Tibial artery (tissue), 4 donors: ENCODE data around the gene GOLT1A.

Experiments
- DNase-seq, 2 donors: peaks; one replicate each; pipeline ENCODE4 v3.0.0-alpha.2; 2019
- H3K27ac ChIP-seq, 2 donors: fragments of 200-600 bp; sonication (generic) in 1 of 2; 1 replicate in 1 of 2; 2 replicates in 1 of 2; pipeline ENCODE4 v1.5.1; 2018 to 2019; ENCODE audit warnings: mild to moderate bottlenecking in 1 of 2
- H3K27me3 ChIP-seq, 2 donors: fragments of 200-600 bp; sonication (generic) in 1 of 2; one replicate each; pipeline versions ENCODE4 v1.5.1 to v1.6.0; 2016 to 2019
- H3K36me3 ChIP-seq, 3 donors: fragments of 200-600 bp; sonication (generic) in 2 of 3; one replicate each; pipeline ENCODE4 v1.5.1; 2016 to 2019; ENCODE audit warnings: mild to moderate bottlenecking in 2 of 3
- H3K4me1 ChIP-seq, 4 donors: fragments of 200-600 bp; sonication (generic) in 2 of 4; 1 replicate in 3 of 4; 2 replicates in 1 of 4; pipeline ENCODE4 v1.5.1; 2016 to 2019
- H3K4me3 ChIP-seq, 2 donors: fragments of 200-600 bp; sonication (generic) in 1 of 2; 1 replicate in 1 of 2; 2 replicates in 1 of 2; pipeline ENCODE4 v1.5.1; 2018 to 2019; ENCODE audit warnings: mild to moderate bottlenecking in 2 of 2
- H3K9me3 ChIP-seq, 3 donors: fragments of 200-600 bp; sonication (generic) in 1 of 3; one replicate each; pipeline ENCODE4 v1.5.1; 2016 to 2019
- CTCF ChIP-seq, 2 experiments: fragments of 200-600 bp in 1 of 2; fragments of 450-650 bp in 1 of 2; IDR thresholded peaks; one replicate each; pipeline ENCODE4 v1.5.1; 2017 to 2019; ENCODE audit warnings: antibody characterized with exemption in 2 of 2, mild to moderate bottlenecking in 1 of 2, moderate library complexity in 1 of 2
- intact Hi-C: fragments of 100-400 bp; cut with DNase I; formaldehyde crosslinking; loops from one replicate; pipeline ENCODE4 v1.15.0; 2023; ENCODE audit warnings: low total_unique reads

GOLT1A gene

GRCh38 chr1:204205486-204205885, 8.3 kb downstream of the GOLT1A start:
- H3K4me1 ChIP-seq: peaks cover 0 to 5% (median 2%) of the 10 kb centered on the region in 4 donors
- H3K4me3 ChIP-seq: no peak overlapping the region
- peaks cover 0 to 47% of the 10 kb centered on the region in 2 donors for H3K27me3 ChIP-seq
- intact Hi-C loops: loop anchor here (5.0 kb wide), 1 partner anchor 43 kb away; no protein-coding TSS in a partner anchor
- H3K9me3 ChIP-seq: no peaks in the 10 kb centered on the region
- no peak for DNase-seq
- no peaks in the 10 kb centered on the region for H3K36me3 ChIP-seq
- no peak overlapping the region for H3K27ac ChIP-seq
- no peak for TF ChIP-seq CTCF (IDR thresholded peaks at IDR 0.05)

GRCh38 chr1:204204944-204205343, 8.8 kb downstream of the GOLT1A start:
- intact Hi-C loops: loop anchor here (5.0 kb wide), 1 partner anchor 43 kb away; no protein-coding TSS in a partner anchor

GRCh38 chr1:204203206-204203767, 10.5 kb downstream of the GOLT1A start:
- Histone ChIP-seq H3K36me3 (no peaks in the 10 kb centered on the region), H3K27ac (no peak overlapping the region), H3K27me3 (peaks cover 0 to 65% of the 10 kb centered on the region in 2 donors), H3K4me3 (no peak overlapping the region), H3K4me1 (peaks cover 0 to 5% (median 2%) of the 10 kb centered on the region in 4 donors), H3K9me3 (no peaks in the 10 kb centered on the region)
- TF ChIP-seq CTCF (IDR thresholded peaks at IDR 0.05): no peak
- intact Hi-C loops: no loop called here
- peak in 1 of 2 donors; percentile 35 for DNase-seq

More at GRCh38 chr1:204204944-204205343, 8.8 kb downstream of the GOLT1A start:
- DNase-seq: no peak
- H3K36me3 ChIP-seq: no peaks in the 10 kb centered on the region
- no peak overlapping the region for H3K27ac ChIP-seq
- no peak overlapping the region for H3K4me3 ChIP-seq
- peaks cover 0 to 50% of the 10 kb centered on the region in 2 donors for H3K27me3 ChIP-seq
- peaks cover 0 to 5% (median 2%) of the 10 kb centered on the region in 4 donors for H3K4me1 ChIP-seq
- no peaks in the 10 kb centered on the region for H3K9me3 ChIP-seq
- no peak for TF ChIP-seq CTCF (IDR thresholded peaks at IDR 0.05)

- Histone ChIP-seq H3K9me3 (no peaks in the 10 kb centered on the region), H3K27ac (no peak overlapping the region), H3K27me3 (peaks cover 0 to 69% of the 10 kb centered on the region in 2 donors), H3K4me3 (no peak overlapping the region), H3K4me1 (peaks cover 0 to 5% (median 2%) of the 10 kb centered on the region in 4 donors), H3K36me3 (no peaks in the 10 kb centered on the region)
- intact Hi-C loops: no loop called here
- no peak for TF ChIP-seq CTCF (IDR thresholded peaks at IDR 0.05)
- DNase-seq: peak in 1 of 2 donors; percentile 35
These were observed 11.3 kb downstream of the GOLT1A start for GRCh38 chr1:204202481-204202880.

GRCh38 chr1:204201348-204202040, 12.3 kb downstream of the GOLT1A start:
- Histone ChIP-seq H3K36me3 (no peaks in the 10 kb centered on the region), H3K9me3 (no peaks in the 10 kb centered on the region), H3K4me1 (no peaks in the 10 kb centered on the region), H3K27me3 (peaks cover 0 to 68% of the 10 kb centered on the region in 2 donors), H3K27ac (no peak overlapping the region), H3K4me3 (no peak overlapping the region)
- intact Hi-C loops: no loop called here
- DNase-seq: peak in 1 of 2 donors; percentile 57
- no peak for TF ChIP-seq CTCF (IDR thresholded peaks at IDR 0.05)
